Gastroesophageal sphincter (tissue), 3 donors: ENCODE data around the gene ARHGAP26.

ENCODE experiments used
- CTCF ChIP-seq, 4 experiments: fragments of 200-600 bp in 2 of 4; fragments of 450-650 bp in 2 of 4; sonication (generic) in 1 of 4; IDR thresholded peaks; one replicate each; pipeline ENCODE4 v1.5.1; 2017 to 2019; ENCODE audit warnings: antibody characterized with exemption in 4 of 4, mild to moderate bottlenecking in 2 of 4, moderate library complexity in 2 of 4
- POLR2AphosphoS5 ChIP-seq: sonication (generic); formaldehyde crosslinking; IDR thresholded peaks from one replicate; pipeline ENCODE4 v1.6.1; 2017; ENCODE audit warnings: antibody characterized with exemption

GRCh38 chr5:143170977-143171376 lies 400.8 kb downstream of the ARHGAP26 start:
- no peak for TF ChIP-seq CTCF (IDR thresholded peaks at IDR 0.05)
- TF ChIP-seq POLR2AphosphoS5 = no peak
